H1 (cell line): ENCODE data around the gene ZNF366. TPM values are rescaled to one million over a fixed set of nuclear protein-coding genes. Genes with fewer than 3 reads are reported as not detected.

Source experiments
- CTCF ChIA-PET: fragments of 300-600 bp; sonication (Branson Sonifier 250); formaldehyde crosslinking; loops from one replicate; lab custom pipeline; 2021; ENCODE audit not compliant: partially characterized antibody; lab: Charles Lee
- POLR2A ChIA-PET: fragments of 300-600 bp; sonication (Branson Sonifier 250); formaldehyde crosslinking; loops from one replicate; lab custom pipeline; 2021; ENCODE audit warnings: inconsistent platforms; ENCODE audit not compliant: partially characterized antibody; lab: Charles Lee
- DNase-seq, 2 experiments: peaks; one replicate each; pipeline versions ENCODE4 v3.0.0 to v3.0.0-alpha.2; 2010 to 2022; ENCODE audit warnings: low spot score in 2 of 2, low read depth in 1 of 2, mixed read lengths in 1 of 2
- FAIRE-seq: peaks from 2 replicates; lab custom pipeline; 2011; peaks lifted over from hg19 to GRCh38; lab: Jason Lieb, UNC
- H2AFZ ChIP-seq: 2 replicates; pipeline ENCODE4 v1.8.1; 2012; ENCODE audit warnings: low read length, inconsistent platforms
- H2AK5ac ChIP-seq: 2 replicates; pipeline ENCODE4 v1.6.1; 2013; ENCODE audit warnings: low read depth, low read length
- H2BK120ac ChIP-seq: replicated peaks from 2 replicates; pipeline ENCODE3; 2013; ENCODE audit warnings: low read depth, low read length, inconsistent platforms
- H2BK12ac ChIP-seq: 2 replicates; pipeline ENCODE4 v1.6.1; 2013; ENCODE audit warnings: low read depth, low read length
- H2BK15ac ChIP-seq: 2 replicates; pipeline ENCODE4 v1.6.1; 2013; ENCODE audit warnings: low read length
- H2BK20ac ChIP-seq: 2 replicates; pipeline ENCODE4 v1.6.1; 2013; ENCODE audit warnings: low read length
- H2BK5ac ChIP-seq: 2 replicates; pipeline ENCODE4 v1.6.1; 2013; ENCODE audit warnings: low read depth, low read length
- H3K14ac ChIP-seq: 2 replicates; pipeline ENCODE4 v1.6.1; 2013; ENCODE audit warnings: inconsistent platforms; ENCODE audit not compliant: insufficient read length
- H3K18ac ChIP-seq: 2 replicates; pipeline ENCODE4 v1.6.1; 2013; ENCODE audit warnings: low read length; ENCODE audit errors: extremely low read depth
- H3K23ac ChIP-seq: 2 replicates; pipeline ENCODE4 v1.6.1; 2013; ENCODE audit warnings: inconsistent platforms; ENCODE audit not compliant: insufficient read length
- H3K23me2 ChIP-seq: 2 replicates; pipeline ENCODE4 v1.6.1; 2013; ENCODE audit warnings: low read depth, low read length
- H3K27ac ChIP-seq: 2 replicates; pipeline ENCODE4 v1.6.1; 2011; ENCODE audit warnings: low read depth, low read length, inconsistent platforms
- H3K27me3 ChIP-seq, 4 experiments: replicated peaks in 1 of 4; 1 replicate in 1 of 4; 2 replicates in 3 of 4; pipeline versions ENCODE4 v1.6.1 to v1.8.1; 2011 to 2013; ENCODE audit warnings: low read length in 3 of 4, mild to moderate bottlenecking in 3 of 4, inconsistent platforms in 2 of 4, mixed read lengths in 2 of 4, moderate library complexity in 1 of 4; ENCODE audit not compliant: control insufficient read depth in 3 of 4, insufficient read depth in 3 of 4; ENCODE audit errors: extremely low read depth in 1 of 4
- H3K36me3 ChIP-seq, 4 experiments: 2 replicates each; pipeline versions ENCODE4 v1.6.1 to v1.8.1; 2011 to 2013; ENCODE audit warnings: mild to moderate bottlenecking in 4 of 4, low read length in 3 of 4, moderate library complexity in 2 of 4, control low read depth in 1 of 4, inconsistent platforms in 1 of 4; ENCODE audit not compliant: insufficient read depth in 4 of 4, control insufficient read depth in 2 of 4
- H3K4ac ChIP-seq: replicated peaks from 2 replicates; pipeline ENCODE3; 2013; ENCODE audit warnings: low read length, low read depth, mixed read lengths, inconsistent platforms; ENCODE audit not compliant: insufficient read length
- H3K4me1 ChIP-seq, 4 experiments: replicated peaks in 1 of 4; 1 replicate in 1 of 4; 2 replicates in 3 of 4; pipeline versions ENCODE4 v1.6.1 to v1.8.1; 2011 to 2013; ENCODE audit warnings: low read length in 3 of 4, inconsistent platforms in 2 of 4, mixed read lengths in 1 of 4; ENCODE audit not compliant: insufficient read depth in 4 of 4, control insufficient read depth in 3 of 4
- H3K4me2 ChIP-seq, 2 experiments: 2 replicates each; pipeline versions ENCODE4 v1.6.1 to v1.8.1; 2011 to 2013; ENCODE audit warnings: low read depth in 2 of 2, low read length in 2 of 2, control low read depth in 1 of 2, inconsistent platforms in 1 of 2, mild to moderate bottlenecking in 1 of 2; ENCODE audit not compliant: insufficient read depth in 1 of 2
- H3K4me3 ChIP-seq, 4 experiments: fragments of 200-600, 300-600 bp in 1 of 4; sonication (generic), shearing (Covaris generic), sonication (Bioruptor Twin) in 1 of 4; 2 replicates each; pipeline versions ENCODE4 v1.5.1 to v1.8.1; 2011 to 2016; ENCODE audit warnings: low read length in 4 of 4, low read depth in 3 of 4, control low read depth in 2 of 4, inconsistent platforms in 2 of 4, mild to moderate bottlenecking in 2 of 4, mixed read lengths in 1 of 4, moderate library complexity in 1 of 4; ENCODE audit not compliant: insufficient read depth in 2 of 4; ENCODE audit errors: extremely low read depth in 1 of 4
- H3K56ac ChIP-seq: replicated peaks from 2 replicates; pipeline ENCODE3; 2013; ENCODE audit warnings: low read depth, mild to moderate bottlenecking, mixed read lengths, low read length, inconsistent platforms; ENCODE audit not compliant: insufficient read length
- H3K79me1 ChIP-seq: 2 replicates; pipeline ENCODE4 v1.6.1; 2013; ENCODE audit warnings: low read depth, low read length, control low read depth
- H3K79me2 ChIP-seq, 2 experiments: 2 replicates each; pipeline versions ENCODE4 v1.6.1 to v1.8.1; 2012 to 2013; ENCODE audit warnings: low read length in 2 of 2, mild to moderate bottlenecking in 2 of 2, inconsistent platforms in 1 of 2; ENCODE audit not compliant: insufficient read depth in 2 of 2, control insufficient read depth in 1 of 2
- H3K9ac ChIP-seq, 4 experiments: replicated peaks in 1 of 4; 1 replicate in 1 of 4; 2 replicates in 3 of 4; pipeline versions ENCODE4 v1.6.1 to v1.8.1; 2011 to 2013; ENCODE audit warnings: low read depth in 3 of 4, low read length in 3 of 4, control low read depth in 2 of 4, mild to moderate bottlenecking in 2 of 4, moderate library complexity in 2 of 4, inconsistent platforms in 1 of 4; ENCODE audit errors: extremely low read depth in 1 of 4
- H3K9me3 ChIP-seq, 2 experiments: 2 replicates each; pipeline versions ENCODE4 v1.6.1 to v1.8.1; 2012 to 2013; ENCODE audit warnings: mild to moderate bottlenecking in 2 of 2, moderate library complexity in 2 of 2, control low read depth in 1 of 2, inconsistent platforms in 1 of 2, low read depth in 1 of 2, low read length in 1 of 2, mixed read lengths in 1 of 2; ENCODE audit not compliant: insufficient read depth in 2 of 2
- H4K20me1 ChIP-seq, 2 experiments: replicated peaks in 1 of 2; 2 replicates each; pipeline versions ENCODE3 to v1.8.1; 2011 to 2013; ENCODE audit warnings: inconsistent platforms in 2 of 2, low read length in 2 of 2, mild to moderate bottlenecking in 1 of 2; ENCODE audit not compliant: insufficient read depth in 2 of 2, control insufficient read depth in 1 of 2
- H4K5ac ChIP-seq: 2 replicates; pipeline ENCODE4 v1.6.1; 2013; ENCODE audit warnings: low read length, low read depth, mixed read lengths, inconsistent platforms; ENCODE audit not compliant: insufficient read length
- H4K8ac ChIP-seq: 2 replicates; pipeline ENCODE4 v1.8.0; 2013; ENCODE audit warnings: mild to moderate bottlenecking, moderate library complexity, low read length, inconsistent platforms; ENCODE audit not compliant: insufficient read depth; ENCODE audit errors: extremely low read depth
- H4K91ac ChIP-seq: replicated peaks from 2 replicates; pipeline ENCODE3; 2013; ENCODE audit warnings: low read length, mixed read lengths, inconsistent platforms; ENCODE audit not compliant: insufficient read length
- CBX5 ChIP-seq: fragments of 300-800, 300-1000 bp; sonication (generic); IDR thresholded peaks from 2 replicates; pipeline ENCODE4 v1.7.1; 2016; ENCODE audit warnings: antibody characterized with exemption, low read length, low read depth
- CHD2 ChIP-seq: IDR thresholded peaks from 2 replicates; pipeline ENCODE4 v1.6.1; 2012; ENCODE audit warnings: low read length, improper control_type of control experiment
- GTF2F1 ChIP-seq: IDR thresholded peaks from 2 replicates; pipeline ENCODE4 v1.6.1; 2012; ENCODE audit warnings: low read depth, low read length, improper control_type of control experiment, borderline replicate concordance
- NRF1 ChIP-seq: IDR thresholded peaks from 2 replicates; pipeline ENCODE4 v1.6.1; 2011; ENCODE audit warnings: mild to moderate bottlenecking, low read depth, low read length, improper control_type of control experiment
- RAD21 ChIP-seq, 2 experiments: IDR thresholded peaks in 1 of 2; conservative IDR thresholded peaks in 1 of 2; 2 replicates each; pipeline ENCODE4 v1.6.1; 2011; ENCODE audit warnings: low read depth in 2 of 2, low read length in 2 of 2, improper control_type of control experiment in 1 of 2, inconsistent platforms in 1 of 2, mild to moderate bottlenecking in 1 of 2, moderate library complexity in 1 of 2
- RXRA ChIP-seq: IDR thresholded peaks from 2 replicates; pipeline ENCODE4 v1.6.1; 2011; ENCODE audit warnings: low read depth, mild to moderate bottlenecking, low read length, moderate library complexity; ENCODE audit not compliant: insufficient read depth
- SIRT6 ChIP-seq: IDR thresholded peaks from one replicate; pipeline ENCODE4 v1.7.1; 2012; ENCODE audit warnings: low read length, inconsistent platforms
- SP1 ChIP-seq: IDR thresholded peaks from 2 replicates; pipeline ENCODE4 v1.6.1; 2011; ENCODE audit warnings: low read depth, low read length
- SP2 ChIP-seq: IDR thresholded peaks from 2 replicates; pipeline ENCODE4 v1.6.1; 2012; ENCODE audit warnings: mild to moderate bottlenecking, low read length, inconsistent platforms
- TBP ChIP-seq: IDR thresholded peaks from 2 replicates; pipeline ENCODE4 v1.6.1; 2011; ENCODE audit warnings: low read depth, low read length, improper control_type of control experiment
- WGBS, 2 experiments: shearing (Covaris generic) in 1 of 2; methylation state at CpG; one replicate each; pipeline versions ENCODE4 v1.1.6 to v1.1.7; 2013 to 2015; ENCODE audit warnings: low lambda C conversion rate in 2 of 2, mixed read lengths in 2 of 2, inconsistent platforms in 1 of 2, low coverage in 1 of 2, missing lambda C conversion rate in 1 of 2; ENCODE audit not compliant: insufficient replicate concordance in 2 of 2, insufficient coverage in 1 of 2, insufficient read length in 1 of 2; ENCODE audit errors: extremely low coverage in 1 of 2, missing lambda C conversion rate in 1 of 2; 5-methylcytosine and 5-hydroxymethylcytosine counted together
- polyA plus RNA-seq, 7 experiments: library from polyadenylated mRNA; depleted of rRNA in 3 of 7; stranded (reverse) in 5 of 7; unstranded in 2 of 7; fragments of >200 nt in 5 of 7; fragments of 200-250 nt in 2 of 7; gene quantifications; 1 replicate in 5 of 7; 2 replicates in 1 of 7; 4 replicates in 1 of 7; pipeline versions ENCODE4 v1.2.1 to v1.2.3, GENCODE V29; 2011 to 2013; ENCODE audit warnings: missing spikeins in 2 of 7, mixed read lengths in 2 of 7
- total RNA-seq: library from RNA; stranded (reverse); fragmentation: NEBNext Ultra II Directional; extraction: Animal tissue kit (Norgen Biotek cat#: 25700); gene quantifications from 2 replicates; pipeline ENCODE4 v1.2.1, GENCODE V29; 2021

ZNF366 gene
- total and polyA plus RNA-seq, 2 of the 8 experiments (the other 6 are each of a cell fraction or from before 2014, with no cell fraction given) = not detected

GRCh38 chr5:72464071-72464470 is 43.1 kb downstream of the ZNF366 start:
- Histone ChIP-seq H4K20me1 (no peaks in the 10 kb centered on the region), H4K5ac (no peak overlapping the region), H3K79me2 (no peaks in the 10 kb centered on the region), H2AFZ (no peak overlapping the region), H3K14ac (no peak overlapping the region), H3K4ac (no peak overlapping the region), H3K9ac (no peak overlapping the region), H3K4me2 (no peak overlapping the region), H3K4me3 (no peak overlapping the region), H2BK20ac (no peak overlapping the region), H4K91ac (no peak overlapping the region), H3K23ac (no peak overlapping the region), H2BK15ac (no peak overlapping the region), H3K27ac (no peak overlapping the region), H4K8ac (no peak overlapping the region), H3K56ac (no peak overlapping the region), H3K23me2 (no peaks in the 10 kb centered on the region), H3K79me1 (no peaks in the 10 kb centered on the region), H2AK5ac (no peak overlapping the region), H3K36me3 (no peaks in the 10 kb centered on the region), H2BK5ac (no peak overlapping the region), H3K4me1 (no peaks in the 10 kb centered on the region), H3K9me3 (no peaks in the 10 kb centered on the region), H2BK120ac (no peak overlapping the region), H3K18ac (no peak overlapping the region), H3K27me3 (no peaks in the 10 kb centered on the region), H2BK12ac (no peak overlapping the region)
- TF ChIP-seq SIRT6 (no peak), RAD21 (IDR thresholded peaks at IDR 0.05 in 1 of 2, conservative IDR thresholded peaks at IDR 0.05 in 1 of 2; ENCODE audit: low read depth in 2 of 2, low read length in 2 of 2) (no peak), SP2 (no peak), CBX5 (no peak), TBP (no peak), NRF1 (no peak), GTF2F1 (no peak), RXRA (no peak), CHD2 (no peak), SP1 (no peak)
- CTCF ChIA-PET = interaction anchor here (0.6 to 1.9 kb wide), 22 partner anchors 9 to 349 kb away, joined by 3 to 7 read pairs (median 3); no protein-coding TSS in a partner anchor
- FAIRE-seq = no peak
- POLR2A ChIA-PET = no interaction called here
- DNase-seq = no peak
- 91% methylated on average over 6 of the region's 6 CpGs; no CpG with 5 or more reads in 1 of the 2 experiments for WGBS, 2 experiments
